CD14-positive monocyte (primary cell): ENCODE measurements around the gene B3GNT4. TPM values are rescaled to one million over a fixed set of nuclear protein-coding genes. Genes with fewer than 3 reads are reported as not detected.
A peak's percentile ranks its signal among the peaks of the same experiment; 100 is the strongest.

Source experiments
- DNase-seq, 3 donors: peaks; one replicate each; pipeline ENCODE4 v3.0.0-alpha.2; 2011 to 2022
- H2AFZ ChIP-seq: 2 replicates; pipeline ENCODE4 v1.6.0; 2012; ENCODE audit warnings: mild to moderate bottlenecking, low read depth, low read length, inconsistent platforms; ENCODE audit not compliant: insufficient read depth, poor library complexity, severe bottlenecking
- H3K27ac ChIP-seq, 2 donors: 1 replicate in 1 of 2; 2 replicates in 1 of 2; pipeline ENCODE4 v1.5.1; 2012 to 2013; ENCODE audit warnings: low read length in 2 of 2, control low read depth in 1 of 2, inconsistent platforms in 1 of 2, low read depth in 1 of 2, mild to moderate bottlenecking in 1 of 2
- H3K27me3 ChIP-seq, 2 donors: one replicate each; pipeline versions ENCODE4 v1.6.0 to v1.6.1; 2011 to 2013; ENCODE audit warnings: low read length in 2 of 2; ENCODE audit not compliant: control insufficient read depth in 2 of 2, insufficient read depth in 2 of 2
- H3K36me3 ChIP-seq, 2 donors: replicated peaks in 1 of 2; 1 replicate in 1 of 2; 2 replicates in 1 of 2; pipeline versions ENCODE4 v1.5.1 to v1.6.1; 2012 to 2013; ENCODE audit warnings: low read length in 2 of 2, control low read depth in 1 of 2, inconsistent platforms in 1 of 2, mild to moderate bottlenecking in 1 of 2; ENCODE audit not compliant: insufficient read depth in 2 of 2, control insufficient read depth in 1 of 2
- H3K4me1 ChIP-seq, 2 donors: 1 replicate in 1 of 2; 2 replicates in 1 of 2; pipeline versions ENCODE4 v1.5.1 to v1.6.1; 2012 to 2013; ENCODE audit warnings: low read length in 2 of 2, control low read depth in 1 of 2, inconsistent platforms in 1 of 2, mild to moderate bottlenecking in 1 of 2, moderate library complexity in 1 of 2; ENCODE audit not compliant: insufficient read depth in 2 of 2, control insufficient read depth in 1 of 2
- H3K4me2 ChIP-seq: replicated peaks from 2 replicates; pipeline ENCODE3; 2012; ENCODE audit warnings: low read length, moderate library complexity, mild to moderate bottlenecking; ENCODE audit not compliant: poor library complexity, severe bottlenecking; ENCODE audit errors: extremely low read depth
- H3K4me3 ChIP-seq, 3 experiments: fragments of 200-600 bp in 1 of 3; sonication (generic) in 1 of 3; replicated peaks in 1 of 3; 1 replicate in 2 of 3; 2 replicates in 1 of 3; pipeline ENCODE4 v1.5.1; 2011 to 2013; ENCODE audit warnings: low read length in 3 of 3, mild to moderate bottlenecking in 3 of 3, control low read depth in 2 of 3, low read depth in 2 of 3, inconsistent platforms in 1 of 3, moderate library complexity in 1 of 3
- H3K79me2 ChIP-seq: 2 replicates; pipeline ENCODE4 v1.6.0; 2012; ENCODE audit warnings: mild to moderate bottlenecking, control low read depth, inconsistent platforms, low read length, moderate library complexity; ENCODE audit not compliant: insufficient read depth
- H3K9ac ChIP-seq: 2 replicates; pipeline ENCODE4 v1.6.0; 2017; ENCODE audit warnings: low read length, mild to moderate bottlenecking; ENCODE audit not compliant: insufficient read depth, poor library complexity, severe bottlenecking
- H3K9me3 ChIP-seq, 2 donors: replicated peaks in 1 of 2; 1 replicate in 1 of 2; 2 replicates in 1 of 2; pipeline versions ENCODE4 v1.5.1 to v1.6.1; 2012 to 2013; ENCODE audit warnings: low read length in 2 of 2, control low read depth in 1 of 2; ENCODE audit not compliant: control insufficient read depth in 1 of 2, insufficient read depth in 1 of 2
- H4K20me1 ChIP-seq: 2 replicates; pipeline ENCODE4 v1.6.0; 2012; ENCODE audit warnings: mild to moderate bottlenecking, low read length, control low read depth, moderate library complexity; ENCODE audit not compliant: insufficient read depth
- H3K27ac Mint-ChIP-seq, 7 donors: one replicate each; pipeline ENCODE4 v1.8.0; 2020; ENCODE audit warnings: mild to moderate bottlenecking in 7 of 7, mixed read lengths in 7 of 7, moderate library complexity in 6 of 7, inconsistent platforms in 2 of 7
- H3K27me3 Mint-ChIP-seq, 3 donors: one replicate each; pipeline ENCODE4 v1.8.0; 2021 to 2022; ENCODE audit warnings: low read depth in 3 of 3, mild to moderate bottlenecking in 3 of 3, mixed read lengths in 3 of 3, moderate library complexity in 3 of 3, inconsistent platforms in 1 of 3
- H3K36me3 Mint-ChIP-seq, 2 donors: one replicate each; pipeline ENCODE4 v1.8.0; 2020; ENCODE audit warnings: mixed read lengths in 2 of 2, inconsistent platforms in 1 of 2, mild to moderate bottlenecking in 1 of 2
- H3K4me1 Mint-ChIP-seq: one replicate; pipeline ENCODE4 v1.8.0; 2020; ENCODE audit warnings: mild to moderate bottlenecking, mixed read lengths
- H3K4me3 Mint-ChIP-seq, 2 donors: one replicate each; pipeline ENCODE4 v1.8.0; 2020; ENCODE audit warnings: mild to moderate bottlenecking in 2 of 2, mixed read lengths in 2 of 2, moderate library complexity in 1 of 2
- H3K9me3 Mint-ChIP-seq, 7 donors: one replicate each; pipeline ENCODE4 v1.8.0; 2020 to 2022; ENCODE audit warnings: mixed read lengths in 7 of 7, mild to moderate bottlenecking in 6 of 7, moderate library complexity in 6 of 7, inconsistent platforms in 2 of 7
- CTCF ChIP-seq: fragments of 200-600 bp; IDR thresholded peaks from one replicate; pipeline ENCODE4 v1.8.0; 2022; ENCODE audit warnings: antibody characterized with exemption, mild to moderate bottlenecking
- WGBS: methylation state at CpG from one replicate; pipeline ENCODE4 v1.1.5; 2013; ENCODE audit warnings: missing lambda C conversion rate; ENCODE audit not compliant: insufficient coverage; 5-methylcytosine and 5-hydroxymethylcytosine counted together
- intact Hi-C, 2 donors: fragments of 100-400 bp; cut with micrococcal nuclease; formaldehyde crosslinking; loops; one replicate each; pipeline versions ENCODE4 v1.15.0 to v1.15.1; 2023
- polyA plus RNA-seq, 3 donors: library from polyadenylated mRNA; depleted of rRNA in 1 of 3; unstranded in 2 of 3; stranded (reverse) in 1 of 3; fragments of 300-500 nt in 2 of 3; fragments of >200 nt in 1 of 3; fragmentation: Illumina TruSeq in 2 of 3; gene quantifications; 1 replicate in 2 of 3; 2 replicates in 1 of 3; pipeline ENCODE4 v1.2.3, GENCODE V29; 2012 to 2021

Gene B3GNT4
- polyA plus RNA-seq, 3 donors: not detected

GRCh38 chr12:122204167-122205052, 901 bp downstream of the B3GNT4 start:
- peak overlapping the region; percentile 80 for H3K4me2 ChIP-seq
- DNase-seq: no peak
- H3K4me1 ChIP-seq: peaks cover 12 to 26% of the 10 kb centered on the region in 2 donors
- intact Hi-C loops: no loop called here
- peaks cover 12% of the 10 kb centered on the region for H4K20me1 ChIP-seq
- H2AFZ ChIP-seq: peak overlapping the region; percentile 70
- no peak for TF ChIP-seq CTCF
- Mint-ChIP-seq H3K36me3 (peaks cover 23 to 30% of the 10 kb centered on the region in 2 donors), H3K27me3 (peaks cover 46 to 61% (median 50%) of the 10 kb centered on the region in 3 donors), H3K27ac (no peak overlapping the region), H3K4me1 (peaks cover 18% of the 10 kb centered on the region), H3K9me3 (peaks cover 0 to 18% (median 8%) of the 10 kb centered on the region in 7 donors), H3K4me3 (peak overlapping the region; percentile 56 to 83)
- 9% methylated on average over 70 of the region's 71 CpGs for WGBS
- H3K27ac ChIP-seq: no peak overlapping the region
- H3K36me3 ChIP-seq: peaks cover 21 to 27% of the 10 kb centered on the region in 2 donors
- peak overlapping the region; percentile 36 for H3K9ac ChIP-seq
- H3K79me2 ChIP-seq: no peaks in the 10 kb centered on the region
- H3K27me3 ChIP-seq: peaks cover 23 to 48% of the 10 kb centered on the region in 2 donors
- peaks cover 0 to 19% of the 10 kb centered on the region in 2 donors for H3K9me3 ChIP-seq
- peak overlapping the region in 1 of 3 experiments; percentile 71 for H3K4me3 ChIP-seq

GRCh38 chr12:122205053-122205925, 1.8 kb downstream of the B3GNT4 start:
- Histone ChIP-seq H3K27me3 (peaks cover 23 to 48% of the 10 kb centered on the region in 2 donors), H3K79me2 (no peaks in the 10 kb centered on the region), H3K9me3 (peaks cover 0 to 19% of the 10 kb centered on the region in 2 donors), H4K20me1 (peaks cover 12% of the 10 kb centered on the region), H3K4me1 (peaks cover 12 to 26% of the 10 kb centered on the region in 2 donors), H3K36me3 (peaks cover 29 to 36% of the 10 kb centered on the region in 2 donors), H2AFZ (no peak overlapping the region), H3K4me2 (no peak overlapping the region), H3K9ac (no peak overlapping the region), H3K27ac (no peak overlapping the region), H3K4me3 (no peak overlapping the region)
- Mint-ChIP-seq H3K4me1 (peaks cover 18% of the 10 kb centered on the region), H3K36me3 (peaks cover 31 to 38% of the 10 kb centered on the region in 2 donors), H3K27me3 (peaks cover 37 to 56% (median 48%) of the 10 kb centered on the region in 3 donors), H3K27ac (peak overlapping the region in 2 of 7 donors; percentile 8 to 15), H3K4me3 (peak overlapping the region; percentile 43 to 83), H3K9me3 (peaks cover 0 to 18% (median 8%) of the 10 kb centered on the region in 7 donors)
- intact Hi-C loops: no loop called here
- no peak for DNase-seq
- TF ChIP-seq CTCF: no peak
- WGBS: 56% methylated on average over 21 of the region's 23 CpGs
